Measurements from ENCODE around the gene OR2J1.
"Not testable (repeated sequence)": the region's sequence is repeated elsewhere in the genome, so short reads cannot be mapped to it uniquely, and the experiment has no call there.

Gene OR2J1

DNA sequence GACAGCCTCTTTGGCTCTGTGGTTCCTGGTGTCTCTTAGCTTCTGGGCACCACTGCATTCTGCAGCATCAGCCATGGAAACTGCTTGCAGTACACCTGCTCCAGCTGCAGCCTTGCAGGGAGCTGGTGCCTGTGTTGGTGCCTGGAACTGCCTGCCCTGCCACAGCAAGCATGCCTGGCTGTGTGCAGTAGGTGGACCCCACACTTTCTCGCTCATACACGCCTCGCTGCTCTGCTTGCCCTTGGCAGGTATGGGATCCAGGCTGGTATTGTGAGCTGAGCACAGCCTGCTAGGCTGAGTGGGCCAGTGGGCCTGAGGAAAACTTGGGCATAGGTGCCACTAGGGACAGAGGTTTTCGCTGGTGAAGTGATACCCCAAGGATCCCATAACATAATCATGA is 31.4 kb downstream of the OR2J1 start:
- no peak overlapping the region for H3K4me3 ChIP-seq (ENCODE audit: control insufficient read depth, low read depth, low read length)
- TF ChIP-seq, protein P1, sequence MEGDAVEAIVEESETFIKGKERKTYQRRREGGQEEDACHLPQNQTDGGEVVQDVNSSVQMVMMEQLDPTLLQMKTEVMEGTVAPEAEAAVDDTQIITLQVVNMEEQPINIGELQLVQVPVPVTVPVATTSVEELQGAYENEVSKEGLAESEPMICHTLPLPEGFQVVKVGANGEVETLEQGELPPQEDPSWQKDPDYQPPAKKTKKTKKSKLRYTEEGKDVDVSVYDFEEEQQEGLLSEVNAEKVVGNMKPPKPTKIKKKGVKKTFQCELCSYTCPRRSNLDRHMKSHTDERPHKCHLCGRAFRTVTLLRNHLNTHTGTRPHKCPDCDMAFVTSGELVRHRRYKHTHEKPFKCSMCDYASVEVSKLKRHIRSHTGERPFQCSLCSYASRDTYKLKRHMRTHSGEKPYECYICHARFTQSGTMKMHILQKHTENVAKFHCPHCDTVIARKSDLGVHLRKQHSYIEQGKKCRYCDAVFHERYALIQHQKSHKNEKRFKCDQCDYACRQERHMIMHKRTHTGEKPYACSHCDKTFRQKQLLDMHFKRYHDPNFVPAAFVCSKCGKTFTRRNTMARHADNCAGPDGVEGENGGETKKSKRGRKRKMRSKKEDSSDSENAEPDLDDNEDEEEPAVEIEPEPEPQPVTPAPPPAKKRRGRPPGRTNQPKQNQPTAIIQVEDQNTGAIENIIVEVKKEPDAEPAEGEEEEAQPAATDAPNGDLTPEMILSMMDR (conservative IDR thresholded peaks at IDR 0.05; ENCODE audit: control insufficient read depth, insufficient read depth, low read depth, low read length), result no peak
- DNase-seq (ENCODE audit: low read depth), result no peak

DNA sequence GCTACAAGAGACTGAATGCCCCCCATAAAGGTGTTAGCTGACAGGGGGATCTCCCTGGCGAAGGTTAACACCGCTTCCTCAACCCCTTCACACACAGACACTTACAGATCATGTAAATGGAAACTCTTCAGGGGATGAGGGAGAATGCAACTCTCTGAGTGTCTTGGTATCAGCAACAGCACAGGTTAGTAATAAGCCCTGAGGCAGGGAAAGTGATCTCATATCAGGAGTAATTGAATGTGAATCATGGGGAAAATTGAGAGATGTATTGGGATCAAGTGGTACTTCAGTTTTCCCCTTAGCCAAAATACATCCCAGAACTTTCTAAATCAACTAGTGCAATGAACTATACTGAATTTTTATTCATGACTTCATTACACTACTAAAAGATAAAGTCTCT is 32.4 kb downstream of the OR2J1 start:
- DNase-seq (ENCODE audit: low read depth), result no peak
- TF ChIP-seq, protein P1 (conservative IDR thresholded peaks at IDR 0.05; ENCODE audit: control insufficient read depth, insufficient read depth, low read depth, low read length), result no peak
- H3K4me3 ChIP-seq (ENCODE audit: control insufficient read depth, low read depth, low read length), result no peak overlapping the region

DNA sequence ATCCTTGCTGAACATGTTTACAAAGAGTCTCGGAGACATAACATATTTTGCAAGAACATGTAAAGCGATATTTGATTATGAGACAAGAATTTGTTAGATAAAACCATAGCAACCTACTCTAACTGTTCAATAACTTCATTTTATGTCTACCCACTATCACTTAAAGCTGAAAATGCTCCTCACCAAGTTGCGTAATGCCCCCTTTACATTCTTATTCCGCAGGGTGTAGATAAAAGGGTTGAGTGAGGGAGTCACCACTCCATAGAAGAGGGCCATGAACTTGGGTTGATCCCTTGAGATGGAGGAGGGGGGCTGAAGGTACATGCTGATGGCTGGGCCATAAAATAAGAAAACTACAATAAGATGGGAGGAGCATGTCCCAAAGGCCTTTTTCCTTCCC is 38.4 kb downstream of the OR2J1 start:
- TF ChIP-seq, protein P1 (conservative IDR thresholded peaks at IDR 0.05; ENCODE audit: control insufficient read depth, insufficient read depth, low read depth, low read length), result no peak
- no peak for DNase-seq (ENCODE audit: low read depth)
- no peak overlapping the region for H3K4me3 ChIP-seq (ENCODE audit: control insufficient read depth, low read depth, low read length)

DNA sequence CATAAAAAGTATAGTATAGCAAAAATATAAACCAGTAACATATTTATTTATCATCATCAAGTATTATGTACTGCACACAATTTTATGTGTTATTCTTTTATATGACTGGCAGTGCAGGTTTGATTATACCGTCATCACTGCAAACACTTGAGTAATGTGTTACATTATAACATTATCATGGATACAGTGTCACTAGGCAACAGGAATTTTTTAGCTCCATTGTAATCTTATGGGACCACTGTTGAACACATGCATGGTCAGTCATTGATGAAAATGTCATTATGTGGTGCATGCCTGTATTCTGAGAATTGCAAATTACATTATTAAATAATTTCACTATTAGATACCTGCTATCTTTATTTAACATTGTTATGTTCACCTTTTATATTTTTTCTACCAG is 42.3 kb downstream of the OR2J1 start:
- TF ChIP-seq, protein P1 (conservative IDR thresholded peaks at IDR 0.05; ENCODE audit: control insufficient read depth, insufficient read depth, low read depth, low read length), result no peak
- H3K4me3 ChIP-seq (ENCODE audit: control insufficient read depth, low read depth, low read length), result no peak overlapping the region
- DNase-seq (ENCODE audit: low read depth), result no peak

DNA sequence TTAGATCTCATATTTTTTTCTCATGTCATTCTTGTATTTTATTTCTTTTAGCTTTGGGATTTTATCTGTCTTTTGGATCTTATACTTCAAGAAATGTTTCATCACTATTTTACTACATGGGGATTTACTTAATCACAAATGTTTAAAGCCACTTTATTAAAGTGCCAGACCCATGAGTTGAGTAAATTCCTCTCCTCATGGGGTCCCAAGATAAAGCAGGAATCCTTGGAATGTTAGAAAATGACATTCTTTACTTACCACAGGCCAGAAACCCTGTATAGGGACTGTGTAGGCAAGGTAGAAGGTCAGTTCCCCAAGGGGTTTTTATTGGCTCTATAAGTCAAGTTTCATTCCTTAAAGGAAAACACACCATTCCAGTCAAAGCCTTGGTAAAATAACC is 43.0 kb downstream of the OR2J1 start:
- TF ChIP-seq, protein P1 (conservative IDR thresholded peaks at IDR 0.05; ENCODE audit: control insufficient read depth, insufficient read depth, low read depth, low read length), result no peak
- H3K4me3 ChIP-seq (ENCODE audit: control insufficient read depth, low read depth, low read length), result no peak overlapping the region
- DNase-seq (ENCODE audit: low read depth), result no peak

GRCh38 chr6:29146179-29146578 is 46.9 kb downstream of the OR2J1 start:
- DNase-seq (ENCODE audit: low read depth), result no peak
- TF ChIP-seq, protein P1 (conservative IDR thresholded peaks at IDR 0.05; ENCODE audit: control insufficient read depth, insufficient read depth, low read depth, low read length), result no peak
- H3K4me3 ChIP-seq (ENCODE audit: control insufficient read depth, low read depth, low read length), result no peak overlapping the region

DNA sequence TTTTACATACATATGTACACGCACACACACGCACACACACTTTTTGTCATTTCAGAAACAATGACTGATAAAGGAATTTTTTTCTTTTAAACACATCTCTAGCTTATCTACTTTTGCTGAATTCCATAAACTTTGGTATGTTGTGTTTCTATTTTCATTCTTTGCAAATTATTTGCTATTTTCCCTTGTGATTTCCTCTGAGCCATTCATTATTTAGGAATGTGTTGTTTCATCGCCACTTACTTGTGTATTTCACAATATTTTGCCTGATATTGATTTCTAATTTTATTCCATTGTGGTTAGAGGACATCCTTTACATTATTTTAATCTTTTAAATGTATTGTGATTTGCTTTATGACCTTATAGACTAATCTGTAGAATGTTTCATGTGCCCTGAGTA is 47.8 kb downstream of the OR2J1 start:
- no peak for DNase-seq (ENCODE audit: low read depth)
- no peak overlapping the region for H3K4me3 ChIP-seq (ENCODE audit: control insufficient read depth, low read depth, low read length)
- TF ChIP-seq, protein P1 (conservative IDR thresholded peaks at IDR 0.05; ENCODE audit: control insufficient read depth, insufficient read depth, low read depth, low read length), result no peak

DNA sequence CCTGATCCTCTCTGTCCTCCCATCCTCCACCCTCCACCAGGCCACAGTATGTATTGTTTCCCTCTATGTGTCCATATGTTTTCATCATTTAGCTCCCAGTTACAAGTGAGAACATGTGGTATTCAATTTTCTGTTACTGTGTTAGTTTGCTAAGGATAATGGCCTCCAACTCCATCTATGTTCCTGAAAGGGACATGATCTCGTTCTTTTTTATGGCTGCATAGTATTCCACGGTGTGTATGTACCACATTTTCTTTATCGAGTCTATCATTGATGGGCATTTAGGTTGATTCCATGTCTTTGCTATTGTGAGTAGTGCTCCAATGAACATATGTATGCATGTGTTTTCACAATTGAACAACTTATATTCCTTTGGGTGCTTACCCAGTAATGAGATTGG is 50.2 kb downstream of the OR2J1 start:
- H3K4me3 ChIP-seq (ENCODE audit: control insufficient read depth, low read depth, low read length); DNase-seq (ENCODE audit: low read depth): not testable (repeated sequence)

Measured in fibroblast of mammary gland (primary cell).